Osteoblast (primary cell): ENCODE measurements around the gene ZBTB37. TPM values are rescaled to one million over a fixed set of nuclear protein-coding genes. Genes with fewer than 3 reads are reported as not detected.

ENCODE experiments used
- DNase-seq: peaks from one replicate; pipeline ENCODE4 v3.0.0; 2011; ENCODE audit warnings: low spot score, mixed read lengths; ENCODE audit not compliant: insufficient read length; ENCODE audit errors: missing footprints
- H2AFZ ChIP-seq: 2 replicates; pipeline ENCODE4 v1.6.0; 2011; ENCODE audit warnings: mild to moderate bottlenecking, low read length
- H3K27ac ChIP-seq: 2 replicates; pipeline ENCODE4 v1.5.1; 2011; ENCODE audit warnings: mild to moderate bottlenecking, low read depth, low read length, moderate library complexity
- H3K27me3 ChIP-seq: 2 replicates; pipeline ENCODE4 v1.6.0; 2012; ENCODE audit warnings: mild to moderate bottlenecking, control low read depth, inconsistent platforms, low read length, moderate library complexity; ENCODE audit not compliant: insufficient read depth
- H3K36me3 ChIP-seq: 2 replicates; pipeline ENCODE4 v1.5.1; 2011; ENCODE audit warnings: mild to moderate bottlenecking, low read length, control low read depth, moderate library complexity; ENCODE audit not compliant: insufficient read depth
- H3K4me1 ChIP-seq: 2 replicates; pipeline ENCODE4 v1.5.1; 2011; ENCODE audit warnings: mild to moderate bottlenecking, low read length, control low read depth, moderate library complexity; ENCODE audit not compliant: insufficient read depth
- H3K4me2 ChIP-seq: 2 replicates; pipeline ENCODE4 v1.6.0; 2011; ENCODE audit warnings: mild to moderate bottlenecking, low read length; ENCODE audit not compliant: insufficient read depth
- H3K4me3 ChIP-seq: fragments of 200-600 bp; sonication (generic); 3 replicates; pipeline ENCODE4 v1.5.1; 2012; ENCODE audit warnings: mild to moderate bottlenecking, low read length, inconsistent platforms; ENCODE audit not compliant: insufficient read depth
- H3K79me2 ChIP-seq: 2 replicates; pipeline ENCODE4 v1.6.0; 2012; ENCODE audit warnings: mild to moderate bottlenecking, low read length, control low read depth, inconsistent platforms; ENCODE audit not compliant: insufficient read depth
- H3K9me3 ChIP-seq: 2 replicates; pipeline ENCODE4 v1.5.1; 2011; ENCODE audit warnings: low read depth, low read length, control low read depth
- H4K20me1 ChIP-seq: 2 replicates; pipeline ENCODE4 v1.6.0; 2012; ENCODE audit warnings: mild to moderate bottlenecking, low read length, control low read depth; ENCODE audit not compliant: insufficient read depth
- CTCF ChIP-seq: IDR thresholded peaks from 2 replicates; pipeline ENCODE4 v1.5.1; 2011; ENCODE audit warnings: mild to moderate bottlenecking, low read depth, low read length, moderate library complexity; ENCODE audit errors: extremely low read depth
- small RNA-seq: library from RNA; depleted of rRNA; stranded (forward); fragments of <200 nt; gene quantifications from one replicate; pipeline ENCODE3, GENCODE V24; 2012
- total RNA-seq: library from RNA; depleted of rRNA; stranded (reverse); fragments of >200 nt; gene quantifications from 2 replicates; pipeline ENCODE4 v1.2.3, GENCODE V29; 2012

The ZBTB37 gene
- total RNA-seq, 1 donor = 10.5 TPM

- Histone ChIP-seq H3K9me3 (no peaks in the 10 kb centered on the region), H3K79me2 (no peaks in the 10 kb centered on the region), H3K27me3 (no peaks in the 10 kb centered on the region), H4K20me1 (peaks cover 5% of the 10 kb centered on the region), H3K36me3 (peaks cover 79% of the 10 kb centered on the region), H2AFZ (no peak overlapping the region), H3K27ac (no peak overlapping the region), H3K4me2 (no peak overlapping the region), H3K4me1 (no peaks in the 10 kb centered on the region), H3K4me3 (no peak overlapping the region)
- no peak for DNase-seq
- TF ChIP-seq CTCF = no peak
Measured at GRCh38 chr1:173946380-173946921, 78.3 kb downstream of the ZBTB37 start.

- H3K27me3 ChIP-seq = no peaks in the 10 kb centered on the region
- H3K36me3 ChIP-seq = peaks cover 67% of the 10 kb centered on the region
- no peak for DNase-seq
Measured at GRCh38 chr1:173948594-173948993, 80.4 kb downstream of the ZBTB37 start.

More at GRCh38 chr1:173948594-173948993, 80.4 kb downstream of the ZBTB37 start:
- Histone ChIP-seq H3K79me2 (no peaks in the 10 kb centered on the region), H2AFZ (no peak overlapping the region), H3K4me1 (no peaks in the 10 kb centered on the region), H3K27ac (no peak overlapping the region), H3K4me3 (no peak overlapping the region), H4K20me1 (peaks cover 2% of the 10 kb centered on the region), H3K9me3 (no peaks in the 10 kb centered on the region), H3K4me2 (no peak overlapping the region)
- no peak for TF ChIP-seq CTCF

Small RNA genes lying within 50 kb of the gene (small RNA-seq; reads per million reads assigned to genes)
- gene RNA5SP67 = not detected

Other genes starting within 250 kb of the ZBTB37 start
- not detected in 2 replicates for gene TEX50, start 233.0 kb upstream of the ZBTB37 start, total RNA-seq
- 0.72 TPM in 1 of 2 replicates, not detected in the other for gene ANKRD45, start 198.5 kb upstream of the ZBTB37 start, total RNA-seq
- 26.4 and 29.8 TPM in 2 replicates for gene KLHL20, start 153.4 kb upstream of the ZBTB37 start, total RNA-seq
- gene DARS2, start 43.7 kb upstream of the ZBTB37 start, total RNA-seq = 15.6 and 17.4 TPM in 2 replicates
- gene CENPL, start 43.5 kb upstream of the ZBTB37 start, total RNA-seq = 8.0 and 12.1 TPM in 2 replicates
- 177 and 220 TPM in 2 replicates for gene GAS5, start 391 bp upstream of the ZBTB37 start, total RNA-seq
- under 0.01 TPM in 1 of 2 replicates, not detected in the other for gene SERPINC1, start 48.9 kb downstream of the ZBTB37 start, total RNA-seq
- gene RC3H1, start 154.0 kb downstream of the ZBTB37 start, total RNA-seq = 29.8 and 31.8 TPM in 2 replicates